HepG2 (cell line): ENCODE data around the gene C1orf35. TPM values are rescaled to one million over a fixed set of nuclear protein-coding genes. Genes with fewer than 3 reads are reported as not detected.

Experiments
- AGO1 ChIP-seq: fragments of 200-400 bp; formaldehyde crosslinking; IDR thresholded peaks from 2 replicates; pipeline ENCODE4 v1.6.1; 2017; ENCODE audit warnings: mild to moderate bottlenecking, low read depth, low read length, moderate library complexity; ENCODE audit not compliant: poor library complexity, severe bottlenecking
- CBX1 ChIP-seq: IDR thresholded peaks from one replicate; pipeline ENCODE4 v1.6.1; 2016; ENCODE audit warnings: antibody characterized with exemption, low read depth
- CREB1 ChIP-seq, 2 experiments: fragments of 450-650 bp in 1 of 2; IDR thresholded peaks; 2 replicates each; pipeline ENCODE4 v1.6.1; 2016 to 2017; ENCODE audit warnings: control low read depth in 1 of 2, mild to moderate bottlenecking in 1 of 2, missing compliant biosample characterization in 1 of 2, missing genetic modification characterization in 1 of 2
- NFATC3 ChIP-seq: sonication (generic); formaldehyde crosslinking; IDR thresholded peaks from 2 replicates; pipeline ENCODE4 v1.5.1; 2020; ENCODE audit warnings: mild to moderate bottlenecking, missing genetic modification reagents
- NFIC ChIP-seq: IDR thresholded peaks from 2 replicates; pipeline ENCODE4 v1.6.1; 2012; ENCODE audit warnings: mild to moderate bottlenecking, low read length, inconsistent platforms
- SMYD3 ChIP-seq: sonication (generic); formaldehyde crosslinking; IDR thresholded peaks from 2 replicates; pipeline ENCODE4 v1.8.1; 2023; ENCODE audit warnings: mild to moderate bottlenecking, missing genetic modification reagents
- YEATS4 ChIP-seq: sonication (generic); formaldehyde crosslinking; IDR thresholded peaks from 2 replicates; pipeline ENCODE4 v1.4.0; 2020; ENCODE audit warnings: missing genetic modification reagents, borderline replicate concordance
- ZNF10 ChIP-seq: sonication (generic); formaldehyde crosslinking; IDR thresholded peaks from 2 replicates; pipeline ENCODE4 v1.4.0; 2020; ENCODE audit warnings: mild to moderate bottlenecking, low read depth, missing genetic modification reagents, borderline replicate concordance
- ZNF431 ChIP-seq: sonication (generic); formaldehyde crosslinking; IDR thresholded peaks from 2 replicates; pipeline ENCODE4 v1.9.0; 2022; ENCODE audit warnings: missing genetic modification reagents, low read depth, mild to moderate bottlenecking, borderline replicate concordance
- ZNF724P ChIP-seq: sonication (generic); formaldehyde crosslinking; IDR thresholded peaks from 2 replicates; pipeline ENCODE4 v1.8.0; 2022; ENCODE audit warnings: missing genetic modification reagents, borderline replicate concordance
- ZNF747 ChIP-seq: sonication (generic); formaldehyde crosslinking; IDR thresholded peaks from 2 replicates; pipeline ENCODE4 v1.8.1; 2023; ENCODE audit warnings: missing genetic modification reagents, mild to moderate bottlenecking, borderline replicate concordance
- polyA plus RNA-seq, 8 experiments: library from polyadenylated mRNA; depleted of rRNA in 3 of 8; stranded (reverse) in 7 of 8; unstranded in 1 of 8; fragments of >200 nt; fragmentation: Illumina TruSeq in 4 of 8; extraction: Trizol in 4 of 8; gene quantifications; 2 replicates each; pipeline versions ENCODE4 v1.2.1 to v1.2.3, GENCODE V29; 2011 to 2016; ENCODE audit warnings: low read depth in 4 of 8, missing spikeins in 1 of 8, mixed read lengths in 1 of 8; ENCODE audit not compliant: insufficient read depth in 1 of 8
- total RNA-seq, 5 experiments: library from RNA; depleted of rRNA; stranded (reverse); fragments of >200 nt; fragmentation: Illumina TruSeq; extraction: Trizol; gene quantifications; 2 replicates each; pipeline ENCODE4 v1.2.3, GENCODE V29; 2016; ENCODE audit warnings: low read depth in 1 of 5
- TF ChIP-seq, protein P1 (sequence below): sonication (generic); formaldehyde crosslinking; IDR thresholded peaks from 2 replicates; pipeline ENCODE4 v1.5.0; 2020; ENCODE audit warnings: missing genetic modification reagents, mild to moderate bottlenecking, borderline replicate concordance
- TF ChIP-seq, protein P2 (sequence below): sonication (generic); formaldehyde crosslinking; IDR thresholded peaks from 2 replicates; pipeline ENCODE4 v1.5.0; 2020; ENCODE audit warnings: mild to moderate bottlenecking, missing genetic modification reagents, moderate library complexity
- TF ChIP-seq, protein P3 (sequence below): sonication (generic); formaldehyde crosslinking; IDR thresholded peaks from 2 replicates; pipeline ENCODE4 v1.5.1; 2020; ENCODE audit warnings: missing genetic modification reagents, mild to moderate bottlenecking, borderline replicate concordance
- TF ChIP-seq, protein P4 (sequence below): sonication (generic); formaldehyde crosslinking; IDR thresholded peaks from 2 replicates; pipeline ENCODE4 v1.5.0; 2020; ENCODE audit warnings: mild to moderate bottlenecking, missing genetic modification reagents
- TF ChIP-seq, protein P5 (sequence below): sonication (generic); formaldehyde crosslinking; IDR thresholded peaks from 2 replicates; pipeline ENCODE4 v1.4.0; 2020; ENCODE audit warnings: missing genetic modification reagents

The C1orf35 gene
- total and polyA plus RNA-seq, 2 of the 13 experiments (the other 11 are each of a cell fraction or from before 2014, with no cell fraction given) = 8.1 to 19.3 TPM

DNA sequence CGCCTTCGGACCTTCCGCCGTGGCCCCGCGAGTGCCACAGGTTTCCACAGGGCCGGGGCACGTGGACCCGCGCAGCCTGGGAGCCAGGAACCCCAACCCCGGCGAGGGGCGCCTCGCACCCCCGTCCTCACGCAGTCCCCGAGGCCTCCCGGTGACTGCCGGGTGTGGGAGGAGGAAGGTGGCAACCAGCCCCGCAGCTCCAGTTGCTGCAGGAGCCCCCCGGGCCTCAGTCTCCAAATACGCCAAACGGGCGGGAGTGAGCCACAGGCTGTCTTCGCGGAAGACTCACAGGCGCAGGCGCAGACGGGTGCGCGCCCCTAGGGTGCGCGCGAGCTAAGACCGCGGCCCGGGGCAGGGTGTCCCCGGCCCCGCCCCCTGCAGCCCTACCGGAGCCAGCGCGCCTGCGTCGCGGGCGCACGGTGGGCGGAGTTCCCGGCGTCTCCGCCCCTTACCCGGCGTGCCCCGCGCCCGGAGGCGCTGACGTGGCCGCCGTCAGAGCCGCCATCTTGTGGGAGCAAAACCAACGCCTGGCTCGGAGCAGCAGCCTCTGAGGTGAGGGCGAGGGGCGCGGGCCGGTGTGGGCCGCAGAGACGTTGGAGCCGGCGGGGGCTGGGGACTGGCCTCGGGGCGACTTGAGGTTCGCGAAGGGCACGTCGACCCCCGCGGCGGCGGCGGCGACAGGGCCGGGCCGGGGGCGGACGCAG is 20.8 kb downstream of the C1orf35 start, which contains the start of gene ARF1 (continued):
- peak; percentile 85 for TF ChIP-seq CREB1 (IDR thresholded peaks at IDR 0.05)
- TF ChIP-seq CREB1 (CRISPR knock-in tag; IDR thresholded peaks at IDR 0.05) = peak; percentile 51; the same call in 1 of the 2 replicates
- TF ChIP-seq ZNF724P = no peak
- TF ChIP-seq ZNF10 (CRISPR knock-in tag) = no peak
- TF ChIP-seq, protein P1, sequence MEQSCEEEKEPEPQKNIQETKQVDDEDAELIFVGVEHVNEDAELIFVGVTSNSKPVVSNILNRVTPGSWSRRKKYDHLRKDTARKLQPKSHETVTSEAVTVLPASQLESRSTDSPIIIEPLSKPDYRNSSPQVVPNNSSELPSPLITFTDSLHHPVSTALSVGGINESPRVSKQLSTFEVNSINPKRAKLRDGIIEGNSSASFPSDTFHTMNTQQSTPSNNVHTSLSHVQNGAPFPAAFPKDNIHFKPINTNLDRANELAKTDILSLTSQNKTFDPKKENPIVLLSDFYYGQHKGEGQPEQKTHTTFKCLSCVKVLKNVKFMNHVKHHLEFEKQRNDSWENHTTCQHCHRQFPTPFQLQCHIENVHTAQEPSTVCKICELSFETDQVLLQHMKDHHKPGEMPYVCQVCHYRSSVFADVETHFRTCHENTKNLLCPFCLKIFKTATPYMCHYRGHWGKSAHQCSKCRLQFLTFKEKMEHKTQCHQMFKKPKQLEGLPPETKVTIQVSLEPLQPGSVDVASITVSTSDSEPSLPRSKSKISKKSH (CRISPR knock-in tag) = no peak
- no peak for TF ChIP-seq AGO1
- TF ChIP-seq, protein P2, sequence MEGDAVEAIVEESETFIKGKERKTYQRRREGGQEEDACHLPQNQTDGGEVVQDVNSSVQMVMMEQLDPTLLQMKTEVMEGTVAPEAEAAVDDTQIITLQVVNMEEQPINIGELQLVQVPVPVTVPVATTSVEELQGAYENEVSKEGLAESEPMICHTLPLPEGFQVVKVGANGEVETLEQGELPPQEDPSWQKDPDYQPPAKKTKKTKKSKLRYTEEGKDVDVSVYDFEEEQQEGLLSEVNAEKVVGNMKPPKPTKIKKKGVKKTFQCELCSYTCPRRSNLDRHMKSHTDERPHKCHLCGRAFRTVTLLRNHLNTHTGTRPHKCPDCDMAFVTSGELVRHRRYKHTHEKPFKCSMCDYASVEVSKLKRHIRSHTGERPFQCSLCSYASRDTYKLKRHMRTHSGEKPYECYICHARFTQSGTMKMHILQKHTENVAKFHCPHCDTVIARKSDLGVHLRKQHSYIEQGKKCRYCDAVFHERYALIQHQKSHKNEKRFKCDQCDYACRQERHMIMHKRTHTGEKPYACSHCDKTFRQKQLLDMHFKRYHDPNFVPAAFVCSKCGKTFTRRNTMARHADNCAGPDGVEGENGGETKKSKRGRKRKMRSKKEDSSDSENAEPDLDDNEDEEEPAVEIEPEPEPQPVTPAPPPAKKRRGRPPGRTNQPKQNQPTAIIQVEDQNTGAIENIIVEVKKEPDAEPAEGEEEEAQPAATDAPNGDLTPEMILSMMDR (CRISPR knock-in tag) = no peak
- TF ChIP-seq, protein P3, sequence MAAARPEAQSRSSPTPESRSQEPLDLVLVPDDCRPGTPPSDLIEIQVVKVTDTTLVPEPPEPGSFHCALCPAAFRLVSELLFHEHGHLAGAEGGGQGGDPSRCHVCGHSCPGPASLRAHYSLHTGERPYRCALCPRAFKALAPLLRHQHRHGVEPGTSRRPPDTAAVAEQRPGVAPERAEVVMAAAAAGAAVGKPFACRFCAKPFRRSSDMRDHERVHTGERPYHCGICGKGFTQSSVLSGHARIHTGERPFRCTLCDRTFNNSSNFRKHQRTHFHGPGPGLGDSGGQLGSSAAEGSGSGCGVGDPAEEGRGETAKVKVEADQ = no peak; the same call in 1 of the 2 replicates
- peak; percentile 98 for TF ChIP-seq YEATS4 (CRISPR knock-in tag)
- no peak for TF ChIP-seq NFATC3 (CRISPR knock-in tag)
- TF ChIP-seq, protein P4, sequence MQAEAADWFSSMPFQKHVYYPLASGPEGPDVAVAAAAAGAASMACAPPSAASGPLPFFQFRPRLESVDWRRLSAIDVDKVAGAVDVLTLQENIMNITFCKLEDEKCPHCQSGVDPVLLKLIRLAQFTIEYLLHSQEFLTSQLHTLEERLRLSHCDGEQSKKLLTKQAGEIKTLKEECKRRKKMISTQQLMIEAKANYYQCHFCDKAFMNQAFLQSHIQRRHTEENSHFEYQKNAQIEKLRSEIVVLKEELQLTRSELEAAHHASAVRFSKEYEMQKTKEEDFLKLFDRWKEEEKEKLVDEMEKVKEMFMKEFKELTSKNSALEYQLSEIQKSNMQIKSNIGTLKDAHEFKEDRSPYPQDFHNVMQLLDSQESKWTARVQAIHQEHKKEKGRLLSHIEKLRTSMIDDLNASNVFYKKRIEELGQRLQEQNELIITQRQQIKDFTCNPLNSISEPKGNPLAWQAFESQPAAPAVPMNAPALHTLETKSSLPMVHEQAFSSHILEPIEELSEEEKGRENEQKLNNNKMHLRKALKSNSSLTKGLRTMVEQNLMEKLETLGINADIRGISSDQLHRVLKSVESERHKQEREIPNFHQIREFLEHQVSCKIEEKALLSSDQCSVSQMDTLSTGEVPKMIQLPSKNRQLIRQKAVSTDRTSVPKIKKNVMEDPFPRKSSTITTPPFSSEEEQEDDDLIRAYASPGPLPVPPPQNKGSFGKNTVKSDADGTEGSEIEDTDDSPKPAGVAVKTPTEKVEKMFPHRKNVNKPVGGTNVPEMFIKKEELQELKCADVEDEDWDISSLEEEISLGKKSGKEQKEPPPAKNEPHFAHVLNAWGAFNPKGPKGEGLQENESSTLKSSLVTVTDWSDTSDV (CRISPR knock-in tag) = no peak
- peak; percentile 2; the same call in 1 of the 2 replicates for TF ChIP-seq ZNF747 (CRISPR knock-in tag)
- no peak for TF ChIP-seq NFIC
- TF ChIP-seq CBX1 = peak; percentile 66
- TF ChIP-seq SMYD3 (CRISPR knock-in tag) = peak; percentile 47; the same call in 1 of the 2 replicates
- TF ChIP-seq, protein P5, sequence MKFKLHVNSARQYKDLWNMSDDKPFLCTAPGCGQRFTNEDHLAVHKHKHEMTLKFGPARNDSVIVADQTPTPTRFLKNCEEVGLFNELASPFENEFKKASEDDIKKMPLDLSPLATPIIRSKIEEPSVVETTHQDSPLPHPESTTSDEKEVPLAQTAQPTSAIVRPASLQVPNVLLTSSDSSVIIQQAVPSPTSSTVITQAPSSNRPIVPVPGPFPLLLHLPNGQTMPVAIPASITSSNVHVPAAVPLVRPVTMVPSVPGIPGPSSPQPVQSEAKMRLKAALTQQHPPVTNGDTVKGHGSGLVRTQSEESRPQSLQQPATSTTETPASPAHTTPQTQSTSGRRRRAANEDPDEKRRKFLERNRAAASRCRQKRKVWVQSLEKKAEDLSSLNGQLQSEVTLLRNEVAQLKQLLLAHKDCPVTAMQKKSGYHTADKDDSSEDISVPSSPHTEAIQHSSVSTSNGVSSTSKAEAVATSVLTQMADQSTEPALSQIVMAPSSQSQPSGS = 0 out of 2 replicates have a peak, but pooled peaks have one; percentile 30
- TF ChIP-seq ZNF431 (CRISPR knock-in tag) = 0 out of 2 replicates have a peak, but pooled peaks have one; percentile 22
